Esophagus squamous epithelium (tissue), 4 donors: ENCODE results near the gene CDH20.

Experiments
- POLR2A ChIP-seq, 4 donors: fragments of 450-650 bp; IDR thresholded peaks; one replicate each; pipeline ENCODE4 v1.6.1; 2017; ENCODE audit warnings: antibody characterized with exemption in 4 of 4, mild to moderate bottlenecking in 4 of 4, moderate library complexity in 3 of 4
- TF ChIP-seq, protein P1 (sequence below), 6 experiments: fragments of 450-650 bp in 4 of 6; fragments of 200-600 bp in 2 of 6; sonication (generic) in 2 of 6; IDR thresholded peaks; one replicate each; pipeline ENCODE4 v1.5.1; 2016 to 2019; ENCODE audit warnings: antibody characterized with exemption in 6 of 6, mild to moderate bottlenecking in 4 of 6, moderate library complexity in 4 of 6

DNA sequence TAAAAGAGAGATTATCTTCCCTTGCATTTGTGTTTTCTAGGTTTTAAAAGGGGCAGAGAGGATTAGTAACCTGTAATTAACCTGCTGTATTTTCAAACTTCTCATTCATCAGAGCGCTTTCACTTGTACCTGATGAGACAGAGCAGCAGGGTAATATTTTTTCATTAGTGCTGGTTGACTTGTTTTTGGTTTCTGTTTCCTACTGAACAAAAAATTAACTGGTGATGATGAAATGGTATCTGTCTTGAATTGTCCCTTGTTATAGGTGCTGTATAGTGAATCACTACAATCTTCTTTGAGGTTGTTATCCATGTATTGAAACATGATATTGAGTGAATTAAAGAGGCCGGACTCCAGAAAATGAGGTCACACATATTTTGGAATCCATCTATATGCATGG is 37.9 kb downstream of the CDH20 start:
- TF ChIP-seq, protein P1, sequence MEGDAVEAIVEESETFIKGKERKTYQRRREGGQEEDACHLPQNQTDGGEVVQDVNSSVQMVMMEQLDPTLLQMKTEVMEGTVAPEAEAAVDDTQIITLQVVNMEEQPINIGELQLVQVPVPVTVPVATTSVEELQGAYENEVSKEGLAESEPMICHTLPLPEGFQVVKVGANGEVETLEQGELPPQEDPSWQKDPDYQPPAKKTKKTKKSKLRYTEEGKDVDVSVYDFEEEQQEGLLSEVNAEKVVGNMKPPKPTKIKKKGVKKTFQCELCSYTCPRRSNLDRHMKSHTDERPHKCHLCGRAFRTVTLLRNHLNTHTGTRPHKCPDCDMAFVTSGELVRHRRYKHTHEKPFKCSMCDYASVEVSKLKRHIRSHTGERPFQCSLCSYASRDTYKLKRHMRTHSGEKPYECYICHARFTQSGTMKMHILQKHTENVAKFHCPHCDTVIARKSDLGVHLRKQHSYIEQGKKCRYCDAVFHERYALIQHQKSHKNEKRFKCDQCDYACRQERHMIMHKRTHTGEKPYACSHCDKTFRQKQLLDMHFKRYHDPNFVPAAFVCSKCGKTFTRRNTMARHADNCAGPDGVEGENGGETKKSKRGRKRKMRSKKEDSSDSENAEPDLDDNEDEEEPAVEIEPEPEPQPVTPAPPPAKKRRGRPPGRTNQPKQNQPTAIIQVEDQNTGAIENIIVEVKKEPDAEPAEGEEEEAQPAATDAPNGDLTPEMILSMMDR (IDR thresholded peaks at IDR 0.05): no peak
- no peak for TF ChIP-seq POLR2A (IDR thresholded peaks at IDR 0.05)
